Measurements from ENCODE around the gene MAPK8IP3.
"Not testable (repeated sequence)": the region's sequence is repeated elsewhere in the genome, so short reads cannot be mapped to it uniquely, and the experiment has no call there.

MAPK8IP3 gene

DNA sequence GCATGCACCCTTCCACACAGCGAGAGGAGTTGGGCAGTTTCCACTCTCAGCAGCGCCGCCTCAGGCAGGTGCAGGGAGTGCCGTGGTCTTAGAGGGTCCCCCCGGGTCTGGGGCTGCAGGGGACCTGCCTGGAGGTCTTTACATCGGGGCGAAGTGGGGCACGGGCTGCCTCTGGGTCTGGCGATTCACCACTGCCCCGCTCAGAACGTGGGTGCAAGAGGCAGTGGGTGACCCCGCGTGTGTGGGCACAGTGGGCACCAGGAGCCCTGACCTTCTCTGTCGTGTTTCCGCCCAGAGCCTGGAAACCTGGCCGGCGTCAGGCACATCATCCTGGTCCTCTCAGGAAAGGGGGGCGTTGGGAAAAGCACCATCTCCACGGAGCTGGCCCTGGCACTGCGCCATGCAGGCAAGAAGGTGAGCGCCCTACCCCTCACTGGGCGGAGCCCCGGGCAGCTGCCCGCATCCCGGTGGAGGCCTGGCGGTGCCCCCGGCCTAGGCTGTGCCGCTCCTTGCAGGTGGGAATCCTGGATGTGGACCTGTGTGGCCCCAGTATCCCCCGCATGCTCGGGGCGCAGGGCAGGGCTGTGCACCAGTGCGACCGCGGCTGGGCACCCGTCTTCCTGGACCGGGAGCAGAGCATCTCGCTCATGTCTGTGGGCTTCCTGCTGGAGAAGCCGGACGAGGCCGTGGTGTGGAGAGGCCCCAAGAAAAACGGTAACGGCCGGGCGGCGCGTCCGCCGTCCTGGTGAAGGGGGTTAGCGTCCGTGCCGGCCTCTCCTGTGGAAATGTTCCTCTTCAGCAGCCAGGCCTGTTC, 80.5 kb downstream of the MAPK8IP3 start:
- DNase-seq (ENCODE audit: low read depth, low spot score), result no peak

GRCh38 chr16:1787056-1787321, 81.0 kb downstream of the MAPK8IP3 start:
- DNase-seq (ENCODE audit: low read depth, low spot score), result no peak

- no peak for DNase-seq (ENCODE audit: low read depth, low spot score)
Measured at GRCh38 chr16:1787322-1788094, 81.5 kb downstream of the MAPK8IP3 start.

DNA sequence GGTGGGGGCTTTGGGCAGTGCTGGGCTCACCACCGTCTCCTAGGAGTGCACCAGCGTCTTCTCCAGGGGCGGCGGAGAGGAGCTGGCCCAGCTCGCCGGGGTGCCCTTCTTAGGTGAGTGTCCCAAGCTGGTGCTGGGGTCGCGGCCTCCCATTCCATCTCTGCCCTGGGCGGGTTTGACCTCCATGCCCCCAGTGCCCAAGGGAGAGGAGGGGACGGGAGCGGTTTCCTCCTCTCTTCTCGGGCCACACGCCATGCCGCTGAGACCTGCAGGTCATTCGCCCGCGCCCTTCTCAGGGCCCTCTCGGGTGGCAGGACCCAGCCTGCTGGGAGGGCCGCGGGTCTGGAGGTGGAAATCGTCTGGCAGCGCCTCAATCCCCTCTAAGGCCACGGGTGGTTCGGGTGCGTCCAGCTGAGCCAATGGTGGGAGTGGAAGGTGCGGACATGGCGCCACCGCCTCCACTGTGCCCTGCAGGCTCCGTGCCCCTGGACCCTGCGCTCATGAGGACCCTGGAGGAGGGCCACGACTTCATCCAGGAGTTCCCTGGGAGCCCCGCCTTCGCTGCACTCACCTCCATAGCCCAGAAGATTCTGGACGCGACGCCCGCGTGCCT, 82.2 kb downstream of the MAPK8IP3 start:
- DNase-seq (ENCODE audit: low read depth, low spot score), result no peak

- peak; percentile 48 for DNase-seq (ENCODE audit: low read depth, low spot score)
Measured at GRCh38 chr16:1788708-1789100, 82.7 kb downstream of the MAPK8IP3 start.

GRCh38 chr16:1789643-1790045, 83.6 kb downstream of the MAPK8IP3 start:
- DNase-seq (ENCODE audit: low read depth, low spot score), result no peak

- no peak for DNase-seq (ENCODE audit: low read depth, low spot score)
Measured at GRCh38 chr16:1790261-1790610, 84.2 kb downstream of the MAPK8IP3 start.

DNA sequence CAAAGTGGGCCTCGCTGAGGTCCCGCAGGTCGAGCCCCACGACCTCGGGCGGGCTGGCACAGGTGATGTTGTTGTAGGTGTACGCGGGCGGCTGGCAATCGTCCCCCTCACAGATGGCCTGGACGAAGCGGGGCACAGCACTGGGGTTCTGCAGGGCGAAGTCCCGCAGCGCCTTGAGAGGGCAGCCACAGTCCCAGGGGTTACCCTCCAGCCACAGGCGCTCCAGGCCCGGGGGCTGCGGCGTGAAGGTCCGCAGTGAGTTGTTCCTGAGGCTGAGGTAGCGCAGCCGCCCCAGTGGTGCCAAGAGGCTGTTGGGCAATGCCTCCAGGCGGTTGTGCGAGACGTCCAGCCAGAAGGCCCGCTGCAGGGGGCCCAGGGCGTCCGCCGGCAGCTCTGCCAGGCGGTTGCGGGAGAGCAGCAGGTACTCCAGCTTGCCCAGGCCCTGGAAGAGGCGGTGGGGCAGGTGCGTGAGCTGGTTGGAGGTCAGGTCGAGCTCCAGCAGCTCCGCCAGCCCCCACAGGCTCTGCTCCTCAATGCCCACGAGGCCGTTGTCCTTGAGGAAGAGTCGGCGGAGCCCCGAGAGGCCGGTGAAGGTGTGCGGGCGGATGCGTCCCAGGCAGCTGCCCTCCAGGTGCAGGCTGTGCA, 84.7 kb downstream of the MAPK8IP3 start:
- DNase-seq (ENCODE audit: low read depth, low spot score), result no peak

GRCh38 chr16:1791256-1791942, 85.4 kb downstream of the MAPK8IP3 start:
- DNase-seq (ENCODE audit: low read depth, low spot score), result no peak

DNA sequence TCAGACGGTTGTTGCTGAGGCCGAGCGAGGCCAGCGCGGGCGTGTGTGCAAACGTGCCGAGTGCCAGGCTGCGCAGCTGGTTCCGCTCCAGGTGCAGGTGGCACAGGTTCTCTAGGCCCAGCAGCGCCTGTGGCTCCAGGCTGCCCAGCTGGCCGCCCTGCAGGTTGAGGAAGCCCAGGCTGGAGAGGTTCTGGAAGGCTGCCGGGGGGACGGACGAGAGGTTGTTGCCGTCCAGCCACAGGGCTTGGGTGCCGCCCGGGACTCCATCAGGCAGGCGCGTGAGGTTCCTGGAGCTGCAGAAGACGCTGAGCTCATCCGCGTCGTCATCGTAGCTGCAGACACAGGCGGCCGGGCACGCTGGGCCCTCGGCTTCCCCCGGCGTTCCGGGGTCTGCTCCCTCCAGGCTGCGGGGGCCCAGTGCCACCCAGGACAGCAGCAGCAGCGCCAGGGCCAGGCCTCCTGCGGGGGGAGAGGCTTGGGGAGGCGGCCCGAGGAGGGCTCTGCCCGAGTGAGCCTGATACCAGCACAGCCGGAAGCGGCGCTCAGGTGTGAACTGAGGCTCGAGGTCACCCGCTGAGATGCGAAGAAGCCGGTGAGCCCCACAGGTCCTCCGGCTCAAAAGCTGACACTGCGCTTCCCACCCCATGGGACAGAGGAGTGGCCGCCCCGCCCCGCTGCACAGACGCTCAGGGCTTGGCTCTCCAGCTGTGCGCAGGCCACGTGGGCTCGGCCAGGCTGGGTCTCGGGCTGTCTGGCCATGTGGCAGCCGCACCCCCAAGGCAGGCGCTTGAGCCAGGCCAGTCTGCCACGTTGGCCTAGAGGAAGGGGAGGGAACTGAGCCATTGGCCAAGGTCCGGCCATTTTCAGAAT, 86.2 kb downstream of the MAPK8IP3 start:
- DNase-seq (ENCODE audit: low read depth, low spot score), result no peak

- DNase-seq (ENCODE audit: low read depth, low spot score), result no peak
Measured at GRCh38 chr16:1792836-1793577, 87.0 kb downstream of the MAPK8IP3 start.

GRCh38 chr16:1793578-1794220, 87.7 kb downstream of the MAPK8IP3 start, which contains the start of gene IGFALS:
Gene IGFALS, minus strand, starts transcription at chr16:1793705. Its CDS starts 53 bp downstream, at chr16:1793652.
- DNase-seq (ENCODE audit: low read depth, low spot score), result no peak

GRCh38 chr16:1794221-1794871, 88.4 kb downstream of the MAPK8IP3 start:
- DNase-seq (ENCODE audit: low read depth, low spot score), result no peak

DNA sequence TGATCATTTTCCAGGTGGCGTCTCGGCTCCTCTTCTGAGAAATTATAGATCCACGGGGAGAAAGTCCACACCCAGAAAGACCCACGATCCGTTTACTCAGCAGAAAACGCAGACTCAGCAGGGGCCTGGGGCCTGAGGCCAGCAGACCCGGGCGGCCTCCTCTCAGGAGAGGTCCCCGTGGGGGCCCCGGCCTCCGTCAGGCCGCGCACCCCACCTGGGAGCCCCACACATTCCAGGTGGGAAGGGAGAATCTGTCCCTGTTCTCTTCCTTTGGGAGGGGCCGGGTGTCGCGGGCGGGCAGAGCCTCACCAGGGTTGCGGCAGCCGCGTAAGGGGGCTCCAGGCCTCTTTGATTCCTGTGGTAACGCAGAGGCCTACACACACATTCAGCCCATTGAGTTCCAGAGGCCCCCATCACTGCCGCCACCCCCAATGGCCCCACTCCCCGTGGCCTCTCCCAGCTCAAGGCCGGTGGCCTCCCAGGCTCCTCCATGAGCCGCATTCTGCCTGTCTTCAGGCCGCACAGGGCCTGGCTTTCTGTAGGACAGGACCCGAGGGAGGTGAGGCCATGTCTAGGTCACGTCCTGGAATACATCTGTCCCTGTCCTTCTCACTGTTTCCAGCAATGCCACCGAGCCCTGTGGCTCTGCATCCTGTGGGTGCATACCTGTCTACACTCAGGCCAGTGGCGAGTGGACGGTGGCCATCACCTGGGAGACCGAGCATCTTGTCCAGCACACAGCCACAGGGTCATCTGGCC, 89.1 kb downstream of the MAPK8IP3 start:
- DNase-seq (ENCODE audit: low read depth, low spot score), result no peak

DNA sequence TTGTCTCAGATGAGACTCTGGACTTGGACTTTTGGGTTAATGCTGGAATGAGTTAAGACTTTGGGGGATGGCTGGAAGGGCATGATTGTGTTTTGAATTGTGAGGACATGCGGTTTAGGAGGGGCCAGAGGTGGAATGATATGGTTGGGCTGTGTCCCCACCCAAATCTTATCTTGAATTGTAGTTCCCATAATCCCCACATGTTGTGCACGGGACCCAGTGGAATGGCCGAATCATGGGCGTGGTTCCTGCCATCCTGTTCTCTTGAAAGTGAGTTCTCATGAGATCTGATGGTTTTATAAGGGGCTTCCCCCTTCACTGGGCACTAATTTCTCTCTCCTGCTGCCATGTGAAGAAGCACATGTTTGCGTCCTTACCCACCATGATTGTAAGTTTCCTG, 93.3 kb downstream of the MAPK8IP3 start:
- not testable (repeated sequence) for DNase-seq (ENCODE audit: low read depth, low spot score)

GRCh38 chr16:1800701-1801100, 94.7 kb downstream of the MAPK8IP3 start:
- no peak for DNase-seq (ENCODE audit: low read depth, low spot score)

- DNase-seq (ENCODE audit: low read depth, low spot score), result no peak
Measured at GRCh38 chr16:1807626-1808025, 101.6 kb downstream of the MAPK8IP3 start.

- DNase-seq (ENCODE audit: low read depth, low spot score), result no peak
Measured at GRCh38 chr16:1808691-1809090, 102.7 kb downstream of the MAPK8IP3 start.
